Measurements from ENCODE around the gene ERFE. TPM values are rescaled to one million over a fixed set of nuclear protein-coding genes. Genes with fewer than 3 reads are reported as not detected.

The ERFE gene
- total and polyA plus RNA-seq, 2 of the 4 experiments (the other 2 are of a cell fraction), result 1.3 to 3.5 TPM

- DNase-seq (no peak), ATAC-seq (ENCODE audit: low read depth) (no peak)
- peak overlapping the region; percentile 13; the same call in 1 of the 2 replicates for H2AK5ac ChIP-seq (ENCODE audit: low read depth, low read length)
- no peak overlapping the region for H3K23ac ChIP-seq (ENCODE audit: low read depth, low read length)
- 0 out of 2 replicates have a peak overlapping the region, but pooled peaks have one; percentile 33 for H3K4ac ChIP-seq (ENCODE audit: low read depth, low read length)
- H3K27me3 ChIP-seq (ENCODE audit: control insufficient read depth, insufficient read depth, low read length), result no peaks in the 10 kb centered on the region
- H3K56ac ChIP-seq (ENCODE audit: extremely low read depth, insufficient read depth, low read length), result no peak overlapping the region
- H2BK120ac ChIP-seq (ENCODE audit: low read depth, low read length), result no peak overlapping the region
- no peak overlapping the region for H2BK15ac ChIP-seq (ENCODE audit: low read depth, low read length)
- no peak overlapping the region; the same call in 1 of the 2 replicates for H3K27ac ChIP-seq (ENCODE audit: insufficient read depth, low read length)
- H3K4me3 ChIP-seq (ENCODE audit: insufficient read depth, low read depth, low read length), result no peak overlapping the region
- H2AFZ ChIP-seq (replicated peaks; ENCODE audit: low read length, poor library complexity), result no peak overlapping the region
- intact Hi-C loops (cut with micrococcal nuclease), result loop anchor here (5.0 to 10.0 kb wide), 2 partner anchors 112 to 180 kb away; partner anchors contain the start of gene SCLY
- dilution Hi-C loops (cut with HindIII; ENCODE audit: low sequenced_read_pairs, unreplicated experiment), result no loop called here
- H2BK5ac ChIP-seq (ENCODE audit: low read depth, low read length, poor library complexity, severe bottlenecking), result no peak overlapping the region
- H3K9me1 ChIP-seq (ENCODE audit: insufficient read depth, low read length), result peaks cover 17% of the 10 kb centered on the region
- no peak overlapping the region for H4K8ac ChIP-seq (ENCODE audit: low read depth in 2 of 2, low read length in 2 of 2)
- H3K18ac ChIP-seq (ENCODE audit: low read depth, low read length), result no peak overlapping the region
- no peak overlapping the region for H4K91ac ChIP-seq (ENCODE audit: insufficient read depth, low read depth, low read length)
- H3K9me3 ChIP-seq (ENCODE audit: control insufficient read depth, insufficient read depth, low read length), result no peaks in the 10 kb centered on the region
- peaks cover 1% of the 10 kb centered on the region for H4K20me1 ChIP-seq (ENCODE audit: insufficient read depth, low read length)
- in situ Hi-C loops (cut with MboI; ENCODE audit: low sequenced_read_pairs), result no loop called here
- POLR2A ChIA-PET (ENCODE audit: unreplicated experiment), result no interaction called here
- no peak overlapping the region for H3K14ac ChIP-seq (replicated peaks; ENCODE audit: low read depth, low read length)
- H4K5ac ChIP-seq (ENCODE audit: low read depth, low read length), result no peak overlapping the region; the same call in 1 of the 2 replicates
- no TSS peak for BruUV-seq (replicated peaks)
- TF ChIP-seq NFE2L2 (IDR thresholded peaks at IDR 0.05; ENCODE audit: low read depth, low read length), result no peak
- no peak for TF ChIP-seq BHLHE40 (IDR thresholded peaks at IDR 0.05; ENCODE audit: low read depth, low read length)
- TF ChIP-seq MAZ (IDR thresholded peaks at IDR 0.05; ENCODE audit: borderline replicate concordance, low read depth, low read length), result no peak
- TF ChIP-seq SMC3 (IDR thresholded peaks at IDR 0.05; ENCODE audit: low read depth, low read length), result no peak
- no peak for TF ChIP-seq CTCF (conservative IDR thresholded peaks at IDR 0.05; ENCODE audit: low read depth, low read length)
- no peak for TF ChIP-seq ELK1 (IDR thresholded peaks at IDR 0.05; ENCODE audit: borderline replicate concordance, low read depth, low read length)
- no peak for TF ChIP-seq MXI1 (IDR thresholded peaks at IDR 0.05; ENCODE audit: borderline replicate concordance, low read depth, low read length)
- no peak for TF ChIP-seq USF2 (IDR thresholded peaks at IDR 0.05; ENCODE audit: low read depth, low read length)
- TF ChIP-seq POLR2A (IDR thresholded peaks at IDR 0.05; ENCODE audit: low read depth, low read length), result no peak
- no peak for TF ChIP-seq CHD1 (IDR thresholded peaks at IDR 0.05; ENCODE audit: low read depth, low read length)
- TF ChIP-seq FOS (IDR thresholded peaks at IDR 0.05; ENCODE audit: low read depth, low read length), result no peak
- TF ChIP-seq CEBPB (IDR thresholded peaks at IDR 0.05; ENCODE audit: low read depth, low read length), result no peak
- no peak for TF ChIP-seq MAFK (IDR thresholded peaks at IDR 0.05; ENCODE audit: low read depth, low read length)
- no peak for TF ChIP-seq RAD21 (IDR thresholded peaks at IDR 0.05; ENCODE audit: low read length)
- no peak for TF ChIP-seq RFX5 (IDR thresholded peaks at IDR 0.05; ENCODE audit: low read depth, low read length)
- TF ChIP-seq RCOR1 (IDR thresholded peaks at IDR 0.05; ENCODE audit: insufficient replicate concordance, low read length), result no peak
- H2BK20ac ChIP-seq (ENCODE audit: low read depth, low read length), result no peak overlapping the region
- no peak overlapping the region for H2AK9ac ChIP-seq (replicated peaks; ENCODE audit: low read depth, low read length, poor library complexity)
- H3K4me2 ChIP-seq (ENCODE audit: low read depth, low read length), result no peak overlapping the region
- peaks cover 24 to 63% of the 10 kb centered on the region in 2 experiments; a peak in 3 of 4 replicates for H3K79me1 ChIP-seq (ENCODE audit: low read depth in 1 of 2, low read length in 2 of 2)
- peaks cover 13% of the 10 kb centered on the region for H3K4me1 ChIP-seq (ENCODE audit: control insufficient read depth, insufficient read depth, low read length)
- no CpG with 5 or more reads among the region's 3 CpGs for WGBS, 2 experiments (ENCODE audit: extremely low coverage in 2 of 2, insufficient read length in 1 of 2)
- H3K36me3 ChIP-seq (ENCODE audit: control insufficient read depth, insufficient read depth, low read length), result peaks cover 50% of the 10 kb centered on the region
- no peak overlapping the region for H3K9ac ChIP-seq (ENCODE audit: low read depth, low read length)
- CTCF ChIA-PET, result interaction anchor here (0.6 kb wide), 1 partner anchor 11 kb away, joined by 5 read pairs; no protein-coding TSS in a partner anchor
Measured at GRCh38 chr2:238174701-238175100, 15.9 kb downstream of the ERFE start.

All from IMR-90 (cell line).